ENCODE data around the gene LRMDA. TPM values are rescaled to one million over a fixed set of nuclear protein-coding genes. Genes with fewer than 3 reads are reported as not detected.

Gene LRMDA
- total and polyA plus RNA-seq, 2 of the 8 experiments (the other 6 are each of a cell fraction or from before 2014, with no cell fraction given): 0.86 to 2.8 TPM

- no peak overlapping the region for H3K18ac ChIP-seq (ENCODE audit: extremely low read depth, low read length)
- H4K20me1 ChIP-seq (replicated peaks in 1 of 2; ENCODE audit: control insufficient read depth in 1 of 2, insufficient read depth in 2 of 2, low read length in 2 of 2): no peaks in the 10 kb centered on the region
- H3K79me1 ChIP-seq (ENCODE audit: low read depth, low read length): no peaks in the 10 kb centered on the region
- DNase-seq (ENCODE audit: low read depth in 1 of 2, low spot score in 2 of 2): no peak
- no peak for FAIRE-seq
- POLR2A ChIA-PET (ENCODE audit: partially characterized antibody): no interaction called here
- no peaks in the 10 kb centered on the region for H3K9me3 ChIP-seq (ENCODE audit: insufficient read depth in 2 of 2, low read depth in 1 of 2, low read length in 1 of 2)
- H2BK120ac ChIP-seq (replicated peaks; ENCODE audit: low read depth, low read length): no peak overlapping the region
- H3K4me2 ChIP-seq (ENCODE audit: insufficient read depth in 1 of 2, low read depth in 2 of 2, low read length in 2 of 2): no peak overlapping the region
- H2BK12ac ChIP-seq (ENCODE audit: low read depth, low read length): no peak overlapping the region
- peaks cover 0 to 2% (median under 1%) of the 10 kb centered on the region in 4 experiments; a peak in 1 of 7 replicates for H3K4me1 ChIP-seq (replicated peaks in 1 of 4; ENCODE audit: control insufficient read depth in 3 of 4, insufficient read depth in 4 of 4, low read length in 3 of 4)
- H4K8ac ChIP-seq (ENCODE audit: extremely low read depth, insufficient read depth, low read length): no peak overlapping the region
- H3K9ac ChIP-seq (replicated peaks in 1 of 4; ENCODE audit: extremely low read depth in 1 of 4, low read depth in 3 of 4, low read length in 3 of 4): no peak overlapping the region
- CTCF ChIA-PET (ENCODE audit: partially characterized antibody): interaction anchor here (0.6 to 1.1 kb wide), 5 partner anchors 121 to 560 kb away, joined by 3 to 4 read pairs (median 3); no protein-coding TSS in a partner anchor
- H2BK15ac ChIP-seq (ENCODE audit: low read length): no peak overlapping the region
- no peak overlapping the region for H3K27ac ChIP-seq (ENCODE audit: low read depth, low read length)
- 96% methylated on average over 3 of the region's 3 CpGs; no CpG with 5 or more reads in 1 of the 2 experiments for WGBS, 2 experiments (ENCODE audit: extremely low coverage in 1 of 2, insufficient coverage in 1 of 2, insufficient read length in 1 of 2, insufficient replicate concordance in 2 of 2, low coverage in 1 of 2, low lambda C conversion rate in 2 of 2, missing lambda C conversion rate in 1 of 2)
- no peak overlapping the region for H3K4ac ChIP-seq (replicated peaks; ENCODE audit: insufficient read length, low read depth, low read length)
- no peaks in the 10 kb centered on the region for H3K79me2 ChIP-seq (ENCODE audit: control insufficient read depth in 1 of 2, insufficient read depth in 2 of 2, low read length in 2 of 2)
- H2BK20ac ChIP-seq (ENCODE audit: low read length): no peak overlapping the region
- no peak overlapping the region for H4K5ac ChIP-seq (ENCODE audit: insufficient read length, low read depth, low read length)
- H2AK5ac ChIP-seq (ENCODE audit: low read depth, low read length): no peak overlapping the region
- no peak overlapping the region for H3K23ac ChIP-seq (ENCODE audit: insufficient read length)
- H3K56ac ChIP-seq (replicated peaks; ENCODE audit: insufficient read length, low read depth, low read length): no peak overlapping the region
- no peaks in the 10 kb centered on the region for H3K36me3 ChIP-seq (ENCODE audit: control insufficient read depth in 2 of 4, insufficient read depth in 4 of 4, low read length in 3 of 4)
- no peak overlapping the region for H3K14ac ChIP-seq (ENCODE audit: insufficient read length)
- H2BK5ac ChIP-seq (ENCODE audit: low read depth, low read length): no peak overlapping the region
- H4K91ac ChIP-seq (replicated peaks; ENCODE audit: insufficient read length, low read length): no peak overlapping the region
- H3K23me2 ChIP-seq (ENCODE audit: low read depth, low read length): no peaks in the 10 kb centered on the region
- H2AFZ ChIP-seq (ENCODE audit: low read length): no peak overlapping the region
- no peaks in the 10 kb centered on the region; a peak in 1 of 7 replicates for H3K27me3 ChIP-seq (replicated peaks in 1 of 4; ENCODE audit: control insufficient read depth in 3 of 4, extremely low read depth in 1 of 4, insufficient read depth in 3 of 4, low read length in 3 of 4)
- no peak for TF ChIP-seq EGR1 (IDR thresholded peaks at IDR 0.05; ENCODE audit: borderline replicate concordance, low read depth, low read length)
- TF ChIP-seq SP4 (IDR thresholded peaks at IDR 0.05; ENCODE audit: low read length): no peak
- no peak overlapping the region for H3K4me3 ChIP-seq (ENCODE audit: extremely low read depth in 1 of 4, insufficient read depth in 2 of 4, low read depth in 3 of 4, low read length in 4 of 4)
Observed at GRCh38 chr10:76549171-76549570, 1117.7 kb downstream of the LRMDA start.
